Activated T-helper 17 cell treated with anti-CD3 and anti-CD28 coated beads, Interleukin-2, amount 50 U/mL, for 72 hours (primary cell): ENCODE results near the gene BNIP5. TPM values are rescaled to one million over a fixed set of nuclear protein-coding genes. Genes with fewer than 3 reads are reported as not detected.
A peak's percentile ranks its signal among the peaks of the same experiment; 100 is the strongest.
"Not testable (repeated sequence)": the region's sequence is repeated elsewhere in the genome, so short reads cannot be mapped to it uniquely, and the experiment has no call there.

Experiments
- ATAC-seq: fragments of 150-1000 bp; cut with Tn5 transposase; replicated peaks from 2 replicates; pipeline ENCODE4 v1.10.0; 2021; ENCODE audit warnings: mild to moderate bottlenecking, moderate library complexity
- H3K27ac Mint-ChIP-seq: one replicate; pipeline ENCODE4 v1.8.0; 2022; ENCODE audit warnings: mixed read lengths
- H3K27me3 Mint-ChIP-seq: one replicate; pipeline ENCODE4 v1.8.0; 2022; ENCODE audit warnings: mixed read lengths
- H3K36me3 Mint-ChIP-seq: one replicate; pipeline ENCODE4 v1.8.0; 2022; ENCODE audit warnings: low read depth, mild to moderate bottlenecking, mixed read lengths
- H3K4me1 Mint-ChIP-seq: one replicate; pipeline ENCODE4 v1.8.0; 2022; ENCODE audit warnings: mixed read lengths
- H3K4me3 Mint-ChIP-seq: one replicate; pipeline ENCODE4 v1.8.0; 2022; ENCODE audit warnings: mild to moderate bottlenecking, mixed read lengths
- H3K9me3 Mint-ChIP-seq: one replicate; pipeline ENCODE4 v1.8.0; 2022; ENCODE audit warnings: mixed read lengths
- total RNA-seq, 2 donors: library from RNA; stranded (reverse); gene quantifications; one replicate each; pipeline ENCODE4 v1.2.3, GENCODE V29; 2022

The BNIP5 gene
- total RNA-seq, 2 donors from 2014 or later: not detected

DNA sequence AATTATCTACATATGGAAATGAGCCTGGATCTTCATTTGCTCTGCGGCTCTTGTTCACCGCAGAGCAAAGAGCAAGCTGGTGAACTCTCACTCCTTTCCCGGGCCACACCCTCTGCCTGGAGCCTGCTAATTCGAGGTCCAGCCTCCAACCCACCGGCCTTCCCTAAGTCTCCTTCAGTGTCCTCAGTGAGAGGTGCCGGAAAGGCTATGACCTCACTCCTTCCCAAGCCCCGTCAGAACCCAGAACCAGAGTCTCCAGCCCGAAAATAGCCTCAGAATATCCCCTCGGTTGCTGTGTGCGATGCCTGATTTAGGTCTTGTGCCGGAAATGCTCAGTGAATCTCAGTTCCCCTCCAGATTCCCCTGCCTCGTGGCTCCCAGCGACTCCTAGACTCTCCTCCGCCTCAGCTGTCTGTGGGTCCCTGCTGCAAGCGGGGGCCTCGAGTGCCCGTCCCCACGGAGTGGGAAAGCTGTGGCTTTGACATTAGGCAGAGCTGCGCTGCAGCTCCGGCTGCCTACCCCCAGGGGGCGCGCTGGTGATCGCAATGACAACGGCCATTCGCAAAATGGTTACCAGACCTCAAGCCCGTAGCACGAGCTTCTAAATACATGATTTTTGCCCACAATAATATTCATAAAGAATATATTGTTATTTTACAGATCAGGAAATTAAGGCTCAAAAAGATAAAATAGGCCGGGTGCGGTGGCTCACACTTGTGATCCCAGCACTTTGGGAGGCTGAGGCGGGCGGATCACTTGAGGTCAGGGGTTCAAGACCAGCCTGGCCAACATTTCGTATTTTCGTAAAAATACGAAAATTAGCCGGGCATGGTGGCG, 4.1 kb upstream of the BNIP5 start:
- Mint-ChIP-seq H3K4me1 (peaks cover 10% of the 10 kb centered on the region), H3K27ac (no peak overlapping the region), H3K9me3 (no peaks in the 10 kb centered on the region), H3K4me3 (peak overlapping the region; percentile 30), H3K36me3 (no peaks in the 10 kb centered on the region), H3K27me3 (peaks cover 4% of the 10 kb centered on the region)
- peak; percentile 82 for ATAC-seq

DNA sequence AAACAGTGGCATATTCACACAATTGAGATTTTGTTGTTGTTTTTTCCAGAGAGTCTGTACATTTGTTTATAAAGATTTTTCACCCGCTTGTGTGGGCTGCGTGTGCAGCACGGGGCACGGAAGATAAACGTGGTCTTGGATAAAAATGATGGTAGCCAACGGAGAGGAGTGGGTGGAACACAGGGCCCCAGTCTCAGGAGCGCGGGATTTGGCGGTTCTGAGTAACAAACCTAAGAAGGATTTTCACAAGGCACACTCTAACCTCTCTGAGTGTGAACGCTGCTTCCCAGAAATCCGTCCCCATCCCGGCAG, 3.6 kb upstream of the BNIP5 start:
- Mint-ChIP-seq H3K36me3 (no peaks in the 10 kb centered on the region), H3K27ac (no peak overlapping the region), H3K4me3 (no peak overlapping the region), H3K9me3 (no peaks in the 10 kb centered on the region), H3K4me1 (peaks cover 10% of the 10 kb centered on the region), H3K27me3 (peaks cover 8% of the 10 kb centered on the region)
- no peak for ATAC-seq

DNA sequence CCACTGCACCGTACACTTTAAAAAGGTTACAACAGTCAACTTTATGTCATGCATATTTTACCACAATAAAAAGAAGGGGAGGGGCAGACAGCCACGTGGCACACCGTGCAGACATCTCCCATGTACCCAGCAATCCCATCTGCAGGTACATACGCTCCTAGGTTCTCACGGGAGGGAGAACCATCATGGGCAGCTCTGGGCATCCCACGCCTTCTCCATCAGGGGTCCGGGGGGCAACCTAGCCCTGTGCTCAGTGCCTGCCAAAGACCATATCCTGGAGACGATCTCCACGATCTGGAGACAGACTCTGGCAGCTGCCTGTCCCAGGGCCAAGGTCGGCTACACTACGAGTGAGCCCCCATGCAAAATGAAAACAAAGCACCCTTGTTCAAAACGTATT, 2.5 kb upstream of the BNIP5 start:
- ATAC-seq: no peak

DNA sequence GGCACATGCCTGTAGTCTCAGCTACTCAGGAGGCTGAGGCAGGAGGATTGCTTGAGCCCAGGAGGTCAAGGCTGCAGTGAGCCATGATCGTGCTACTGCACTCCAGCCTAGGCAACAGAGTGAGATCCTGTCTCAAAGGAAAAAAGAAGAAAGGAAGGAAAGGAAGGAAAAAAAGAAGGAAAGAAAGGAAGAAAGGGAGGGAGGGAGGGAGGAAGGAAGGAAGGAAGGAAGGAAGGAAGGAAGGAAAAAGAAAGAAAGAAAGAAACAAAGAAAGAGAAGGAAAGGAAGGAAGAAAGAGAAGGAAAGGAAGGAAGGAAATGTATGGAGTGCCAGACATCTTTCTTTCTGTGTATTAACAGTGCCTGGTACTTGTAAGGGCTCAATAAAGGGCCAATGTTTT, 1.5 kb upstream of the BNIP5 start:
- Mint-ChIP-seq H3K27me3 (peaks cover 28% of the 10 kb centered on the region), H3K4me1 (peaks cover 10% of the 10 kb centered on the region)
- not testable (repeated sequence) for H3K4me3 Mint-ChIP-seq, ATAC-seq, H3K36me3 Mint-ChIP-seq, H3K9me3 Mint-ChIP-seq, H3K27ac Mint-ChIP-seq

More for the DNA sequence above, 2.5 kb upstream of the BNIP5 start:
- Mint-ChIP-seq H3K27me3 (peaks cover 20% of the 10 kb centered on the region), H3K9me3 (no peaks in the 10 kb centered on the region), H3K4me3 (no peak overlapping the region), H3K36me3 (no peaks in the 10 kb centered on the region), H3K4me1 (peaks cover 10% of the 10 kb centered on the region), H3K27ac (no peak overlapping the region)

DNA sequence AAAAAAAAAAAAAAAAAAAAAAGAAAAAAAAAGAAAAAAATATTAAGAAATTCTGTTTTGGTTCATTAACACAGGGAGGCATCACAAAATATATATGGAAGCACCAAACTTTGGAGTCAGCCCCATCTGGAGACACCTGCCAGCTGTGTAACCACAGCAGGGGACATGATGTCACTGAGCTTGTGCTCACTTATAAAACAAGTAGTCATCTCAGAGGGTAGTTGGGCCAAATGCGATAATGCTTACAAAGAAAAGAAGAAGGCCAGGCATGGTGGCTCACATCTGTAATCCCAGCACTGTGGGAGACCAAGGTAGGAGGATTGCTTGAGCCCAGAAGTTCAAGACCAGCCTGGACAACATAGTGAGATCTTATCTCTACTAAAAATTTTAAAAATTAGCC, 1.1 kb upstream of the BNIP5 start:
- Mint-ChIP-seq H3K27ac (no peak overlapping the region), H3K9me3 (no peaks in the 10 kb centered on the region), H3K4me3 (no peak overlapping the region), H3K27me3 (peaks cover 32% of the 10 kb centered on the region), H3K36me3 (no peaks in the 10 kb centered on the region), H3K4me1 (peaks cover 10% of the 10 kb centered on the region)
- no peak for ATAC-seq

DNA sequence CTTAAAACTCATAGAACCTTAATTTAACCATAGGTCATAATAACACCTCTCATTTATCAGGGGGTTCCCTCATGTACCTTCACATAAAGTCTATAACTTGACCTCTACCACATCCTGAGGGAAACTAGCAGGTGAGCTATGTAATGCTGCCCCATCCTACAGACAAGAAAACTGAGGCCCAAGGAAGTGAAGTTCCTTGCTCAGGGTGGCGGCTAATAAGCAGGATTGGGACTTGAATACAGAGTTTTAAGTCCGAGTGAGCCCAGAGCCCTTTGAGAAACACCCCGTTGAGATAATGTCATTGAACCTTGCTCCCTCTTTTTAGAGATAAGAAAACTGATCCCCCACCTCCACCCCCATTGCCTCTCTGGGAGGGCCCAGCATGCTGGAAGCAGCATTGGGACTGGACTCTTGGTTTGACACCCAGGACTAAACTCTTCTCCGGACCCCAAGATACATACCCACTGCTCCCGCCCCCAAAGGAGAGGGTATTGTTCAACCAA, 429 bp downstream of the BNIP5 start:
- Mint-ChIP-seq H3K36me3 (no peaks in the 10 kb centered on the region), H3K27ac (no peak overlapping the region), H3K4me3 (no peak overlapping the region), H3K4me1 (peaks cover 10% of the 10 kb centered on the region), H3K27me3 (peaks cover 38% of the 10 kb centered on the region), H3K9me3 (no peaks in the 10 kb centered on the region)
- ATAC-seq: no peak

DNA sequence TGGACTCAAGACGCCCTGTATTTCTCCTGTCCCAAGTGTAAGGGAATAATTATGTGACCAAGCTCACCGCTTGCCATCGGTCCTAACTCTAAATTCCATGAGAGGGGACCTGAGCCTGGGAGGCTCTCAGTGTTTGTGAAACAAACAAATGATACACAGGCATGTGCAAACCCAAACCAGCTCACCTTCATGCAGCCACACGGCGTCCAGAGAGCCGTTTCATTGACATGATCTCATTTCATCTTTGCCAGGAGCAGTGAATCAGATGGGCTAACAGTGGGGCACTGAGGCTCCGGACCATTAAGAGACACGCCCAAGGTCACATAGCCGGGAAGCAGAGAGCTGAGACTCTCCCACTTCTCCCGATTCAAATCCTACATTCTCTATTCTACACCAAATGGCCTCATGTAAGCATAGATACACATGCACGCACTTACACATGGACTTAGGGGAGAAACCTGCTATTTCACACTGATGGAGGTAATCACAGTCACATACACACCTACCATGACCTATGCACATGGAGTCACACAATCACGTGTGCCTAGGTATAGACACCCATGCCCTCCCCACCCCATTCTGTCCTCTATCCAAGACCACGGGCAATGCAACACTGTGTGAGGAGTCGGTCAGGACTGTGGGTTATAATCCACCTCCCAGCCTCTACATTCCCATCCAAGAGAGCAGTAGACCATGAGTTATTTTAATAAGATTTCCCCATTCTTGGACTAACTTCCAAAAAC, 1.1 kb downstream of the BNIP5 start:
- Mint-ChIP-seq H3K27me3 (peaks cover 35% of the 10 kb centered on the region), H3K9me3 (no peaks in the 10 kb centered on the region), H3K4me1 (peaks cover 6% of the 10 kb centered on the region), H3K4me3 (no peak overlapping the region), H3K36me3 (no peaks in the 10 kb centered on the region), H3K27ac (no peak overlapping the region)
- ATAC-seq: no peak

DNA sequence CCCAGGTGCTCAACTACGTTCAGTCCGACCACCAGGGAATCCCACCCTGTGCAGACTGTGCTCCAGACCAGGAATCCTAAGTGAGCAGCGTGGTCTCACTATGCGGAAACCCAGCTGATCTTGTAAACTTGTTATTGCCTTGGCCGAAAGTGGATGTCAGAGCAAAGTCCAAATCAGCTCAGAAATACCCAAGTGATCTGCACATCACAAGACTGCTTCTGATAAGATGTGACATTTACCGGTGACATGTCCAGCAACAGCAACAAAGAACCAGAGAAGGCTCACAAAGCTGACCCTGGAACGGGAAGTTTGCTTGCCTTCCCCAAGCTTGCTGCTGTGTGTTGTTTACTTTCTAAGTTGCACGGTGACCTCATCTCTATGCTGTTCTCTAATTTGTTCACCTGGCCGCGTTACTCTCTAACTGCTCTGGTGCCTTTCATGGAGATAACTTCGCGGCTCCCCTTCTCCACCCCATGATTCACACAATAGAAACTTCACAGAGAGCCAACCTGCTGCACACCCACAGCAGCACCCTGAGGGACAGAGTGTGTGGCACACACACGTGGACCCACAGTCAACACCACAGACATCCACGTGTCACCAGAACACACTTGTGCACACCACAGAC, 1.7 kb downstream of the BNIP5 start:
- H3K27me3 Mint-ChIP-seq: peaks cover 35% of the 10 kb centered on the region
- H3K4me1 Mint-ChIP-seq: peaks cover 6% of the 10 kb centered on the region
- no peaks in the 10 kb centered on the region for H3K36me3 Mint-ChIP-seq
- ATAC-seq: no peak
- H3K27ac Mint-ChIP-seq: no peak overlapping the region
- H3K9me3 Mint-ChIP-seq: no peaks in the 10 kb centered on the region
- H3K4me3 Mint-ChIP-seq: no peak overlapping the region

DNA sequence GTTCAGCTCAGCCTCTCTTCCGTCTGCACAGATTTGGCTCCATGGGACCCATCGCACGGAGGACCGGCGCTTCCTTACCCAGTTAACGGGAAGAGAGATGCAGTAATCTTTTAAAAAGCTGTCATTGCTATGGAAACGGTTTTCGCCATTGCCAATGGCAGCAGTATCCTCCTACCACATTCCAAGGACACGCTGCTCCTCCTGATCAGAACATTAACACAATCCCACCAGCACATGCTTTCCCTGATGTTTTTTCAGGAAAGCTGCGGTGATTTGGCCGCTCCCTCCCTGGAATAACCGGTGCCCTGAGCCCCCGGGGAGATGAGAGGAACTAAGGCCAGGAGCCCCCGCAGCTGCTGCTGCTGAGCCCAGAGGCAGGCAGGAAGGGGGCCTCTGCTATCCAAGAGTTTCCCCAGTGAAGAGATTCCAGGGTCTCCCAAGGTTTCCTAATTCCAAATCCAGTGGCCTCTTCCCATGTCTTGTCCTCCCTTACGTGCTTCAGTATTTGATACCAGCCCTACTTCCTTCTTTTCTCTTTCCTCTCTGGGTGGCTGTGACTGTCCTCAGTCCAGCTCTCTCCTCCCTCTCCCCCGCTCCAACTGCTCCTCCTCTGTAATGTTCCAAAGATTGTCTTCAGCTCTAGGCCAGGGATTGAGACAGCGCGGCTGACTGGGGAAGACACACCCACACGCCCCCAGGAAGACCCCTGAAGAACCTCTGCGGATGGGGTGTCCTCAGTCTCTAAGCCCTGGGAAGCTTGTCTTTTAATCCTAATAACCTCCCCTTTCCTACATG, 2.6 kb downstream of the BNIP5 start:
- no peak for ATAC-seq
- Mint-ChIP-seq H3K4me3 (no peak overlapping the region), H3K27me3 (peaks cover 35% of the 10 kb centered on the region), H3K36me3 (no peaks in the 10 kb centered on the region), H3K9me3 (no peaks in the 10 kb centered on the region), H3K4me1 (peaks cover 6% of the 10 kb centered on the region), H3K27ac (no peak overlapping the region)

DNA sequence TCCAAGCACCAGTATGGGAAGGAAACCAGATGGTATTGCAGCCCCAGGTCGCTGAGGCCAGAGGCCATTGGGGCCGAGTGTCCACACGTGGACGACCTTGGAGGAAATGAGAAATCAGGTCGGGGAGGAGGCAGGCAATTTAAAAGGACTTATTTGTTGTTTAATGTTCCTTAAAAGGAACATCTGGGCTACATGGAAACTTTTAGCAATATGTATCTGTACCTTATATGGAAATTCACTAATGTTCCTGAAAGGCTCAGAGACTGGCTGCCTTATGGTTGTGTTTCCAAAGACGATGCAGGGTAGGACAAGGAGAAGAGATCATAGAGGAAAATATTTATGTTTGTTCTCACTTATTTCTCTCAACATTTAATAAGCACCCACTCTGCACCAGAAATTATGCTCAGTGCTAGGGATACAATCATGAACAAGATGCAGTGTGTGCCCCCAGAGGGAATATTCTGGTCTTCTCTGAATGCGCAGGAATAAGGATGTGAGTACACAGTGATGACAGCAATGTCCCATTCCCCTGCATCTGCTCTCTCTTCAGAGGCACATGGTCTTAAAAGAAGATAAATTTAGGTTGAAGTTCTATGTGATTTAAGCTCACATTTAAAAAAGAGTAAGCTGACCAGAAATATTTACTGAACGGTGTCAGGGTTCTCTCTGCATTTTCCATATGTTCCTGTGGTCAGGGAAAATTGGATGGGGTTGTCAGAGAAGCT, 3.4 kb downstream of the BNIP5 start:
- H3K27me3 Mint-ChIP-seq: peaks cover 35% of the 10 kb centered on the region
- peak overlapping the region; percentile 15 for H3K27ac Mint-ChIP-seq
- no peaks in the 10 kb centered on the region for H3K9me3 Mint-ChIP-seq
- no peaks in the 10 kb centered on the region for H3K36me3 Mint-ChIP-seq
- no peak for ATAC-seq
- peaks cover 6% of the 10 kb centered on the region for H3K4me1 Mint-ChIP-seq
- H3K4me3 Mint-ChIP-seq: no peak overlapping the region

DNA sequence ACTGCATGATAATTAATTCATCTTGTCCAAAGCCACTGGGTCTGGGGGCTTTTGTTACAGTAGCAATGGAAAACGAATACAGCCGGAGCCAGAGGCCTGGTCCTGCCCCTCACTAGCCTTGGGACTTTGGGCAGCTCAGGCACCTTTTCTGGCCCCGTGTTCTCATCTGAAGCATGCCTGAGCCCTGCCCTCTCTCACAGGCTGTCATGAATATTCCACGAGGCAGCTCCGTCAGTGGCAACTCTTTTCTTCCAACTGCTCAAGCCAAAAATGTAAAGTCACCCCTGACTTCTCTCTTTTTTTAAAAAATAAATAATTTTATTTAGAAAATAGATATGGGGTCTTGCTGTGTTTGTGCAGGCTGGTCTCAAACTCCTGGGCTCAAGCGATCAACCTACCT, 5.3 kb downstream of the BNIP5 start:
- Mint-ChIP-seq H3K9me3 (no peaks in the 10 kb centered on the region), H3K4me3 (no peak overlapping the region), H3K36me3 (no peaks in the 10 kb centered on the region), H3K4me1 (no peaks in the 10 kb centered on the region), H3K27me3 (peaks cover 35% of the 10 kb centered on the region), H3K27ac (no peak overlapping the region)
- ATAC-seq: no peak

DNA sequence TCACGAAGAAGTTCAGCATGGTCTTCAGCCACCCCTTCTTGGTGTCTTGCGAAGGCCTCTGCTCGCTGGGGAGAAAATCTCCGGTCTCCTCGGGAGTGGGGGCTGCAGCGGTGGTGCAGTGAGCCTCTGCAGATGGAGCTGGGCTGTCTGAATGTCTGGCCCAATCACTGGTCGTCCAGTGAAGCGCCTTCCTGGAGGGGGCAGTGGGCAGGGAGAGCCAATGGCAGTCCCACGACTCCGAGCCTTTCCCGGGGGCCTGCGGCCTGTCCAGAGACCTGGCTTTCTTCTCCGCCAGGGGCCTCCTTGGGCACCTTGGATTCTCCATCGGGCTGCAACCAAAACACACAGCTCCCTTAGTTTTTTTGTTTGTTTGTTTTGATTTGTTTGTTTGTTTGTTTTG, 6.3 kb downstream of the BNIP5 start:
- no peak overlapping the region for H3K4me3 Mint-ChIP-seq
- H3K36me3 Mint-ChIP-seq: no peaks in the 10 kb centered on the region
- no peaks in the 10 kb centered on the region for H3K9me3 Mint-ChIP-seq
- H3K27me3 Mint-ChIP-seq: peaks cover 35% of the 10 kb centered on the region
- no peaks in the 10 kb centered on the region for H3K4me1 Mint-ChIP-seq
- H3K27ac Mint-ChIP-seq: no peak overlapping the region
- no peak for ATAC-seq

DNA sequence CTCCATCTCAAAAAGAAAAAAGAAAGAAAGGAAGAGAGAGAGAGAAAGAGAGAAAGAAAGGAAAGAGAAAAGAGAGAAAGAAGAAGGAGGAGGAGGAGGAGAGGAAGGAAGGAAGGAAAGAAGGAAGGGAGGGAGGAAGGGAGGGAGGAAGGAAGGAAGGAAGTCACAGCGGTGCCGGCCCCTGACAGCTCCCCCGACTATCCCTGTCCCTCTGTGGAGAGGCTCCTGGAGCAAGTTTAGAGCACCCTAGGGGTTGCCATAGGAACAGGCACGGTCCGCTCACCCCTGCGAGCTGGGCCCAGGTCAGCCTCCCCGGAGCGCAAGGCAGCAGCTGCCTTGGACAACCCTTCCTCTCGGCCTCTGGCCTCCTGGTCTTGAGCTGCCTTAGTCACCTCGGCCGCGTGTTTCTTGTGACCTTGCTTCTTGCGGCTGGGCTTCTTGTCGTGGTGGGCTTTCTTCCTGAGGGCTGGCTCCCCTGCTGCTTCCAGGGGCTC, 6.8 kb downstream of the BNIP5 start:
- Mint-ChIP-seq H3K27ac (no peak overlapping the region), H3K4me3 (no peak overlapping the region), H3K9me3 (no peaks in the 10 kb centered on the region), H3K4me1 (no peaks in the 10 kb centered on the region), H3K36me3 (no peaks in the 10 kb centered on the region), H3K27me3 (peaks cover 30% of the 10 kb centered on the region)
- ATAC-seq: no peak
